ENCODE results near the gene CEP170B.

DNA sequence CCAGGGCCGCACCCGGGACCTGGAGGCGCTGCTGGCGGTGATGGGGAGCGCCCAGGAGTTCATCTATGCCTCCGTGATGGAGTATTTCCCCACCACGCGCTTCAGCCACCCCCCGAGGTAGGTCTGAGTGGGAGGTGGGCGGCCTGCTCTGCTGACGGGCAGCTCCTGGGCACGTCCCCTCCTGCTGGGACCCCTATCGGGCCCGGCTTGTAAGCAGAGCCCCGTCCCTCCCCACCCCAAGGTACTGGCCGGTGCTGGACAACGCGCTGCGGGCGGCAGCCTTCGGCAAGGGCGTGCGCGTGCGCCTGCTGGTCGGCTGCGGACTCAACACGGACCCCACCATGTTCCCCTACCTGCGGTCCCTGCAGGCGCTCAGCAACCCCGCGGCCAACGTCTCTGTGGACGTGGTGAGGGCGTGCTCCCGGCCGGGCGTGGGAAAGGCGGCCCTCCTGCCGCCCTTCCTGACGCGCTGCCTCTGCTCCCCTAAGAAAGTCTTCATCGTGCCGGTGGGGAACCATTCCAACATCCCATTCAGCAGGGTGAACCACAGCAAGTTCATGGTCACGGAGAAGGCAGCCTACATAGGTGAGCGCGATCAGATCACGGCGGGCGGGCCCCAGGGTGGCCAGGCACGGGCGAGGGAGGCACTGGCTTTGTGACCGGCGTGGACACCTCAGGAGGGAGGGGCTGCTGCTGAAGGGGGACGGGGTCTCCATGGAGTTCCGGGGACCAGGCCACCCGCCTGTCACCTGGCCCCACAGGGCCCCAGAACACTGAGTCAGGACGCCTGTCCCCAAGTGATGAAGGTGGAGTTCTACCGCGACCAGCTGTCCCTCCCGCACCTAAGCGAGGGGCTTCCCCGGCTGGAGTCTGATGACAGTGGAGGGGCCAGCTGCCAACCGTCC lies 67.0 kb downstream of the CEP170B start:
- TF ChIP-seq, protein P1, sequence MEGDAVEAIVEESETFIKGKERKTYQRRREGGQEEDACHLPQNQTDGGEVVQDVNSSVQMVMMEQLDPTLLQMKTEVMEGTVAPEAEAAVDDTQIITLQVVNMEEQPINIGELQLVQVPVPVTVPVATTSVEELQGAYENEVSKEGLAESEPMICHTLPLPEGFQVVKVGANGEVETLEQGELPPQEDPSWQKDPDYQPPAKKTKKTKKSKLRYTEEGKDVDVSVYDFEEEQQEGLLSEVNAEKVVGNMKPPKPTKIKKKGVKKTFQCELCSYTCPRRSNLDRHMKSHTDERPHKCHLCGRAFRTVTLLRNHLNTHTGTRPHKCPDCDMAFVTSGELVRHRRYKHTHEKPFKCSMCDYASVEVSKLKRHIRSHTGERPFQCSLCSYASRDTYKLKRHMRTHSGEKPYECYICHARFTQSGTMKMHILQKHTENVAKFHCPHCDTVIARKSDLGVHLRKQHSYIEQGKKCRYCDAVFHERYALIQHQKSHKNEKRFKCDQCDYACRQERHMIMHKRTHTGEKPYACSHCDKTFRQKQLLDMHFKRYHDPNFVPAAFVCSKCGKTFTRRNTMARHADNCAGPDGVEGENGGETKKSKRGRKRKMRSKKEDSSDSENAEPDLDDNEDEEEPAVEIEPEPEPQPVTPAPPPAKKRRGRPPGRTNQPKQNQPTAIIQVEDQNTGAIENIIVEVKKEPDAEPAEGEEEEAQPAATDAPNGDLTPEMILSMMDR (IDR thresholded peaks at IDR 0.05), result no peak
- no peak for TF ChIP-seq POLR2A (IDR thresholded peaks at IDR 0.05)

All from testis (tissue), 2 donors.